Osteocyte (in vitro differentiated cells): ENCODE results near the gene FAT2. TPM values are rescaled to one million over a fixed set of nuclear protein-coding genes. Genes with fewer than 3 reads are reported as not detected.
A peak's percentile ranks its signal among the peaks of the same experiment; 100 is the strongest.

ENCODE experiments used
- DNase-seq: peaks from one replicate; pipeline ENCODE4 v3.0.0; 2021; ENCODE audit warnings: mixed read lengths; ENCODE audit not compliant: unreplicated experiment; ENCODE audit errors: extremely low spot score
- H3K27ac Mint-ChIP-seq: one replicate; pipeline ENCODE4 v1.8.0; 2021; ENCODE audit warnings: mild to moderate bottlenecking, mixed read lengths; ENCODE audit not compliant: unreplicated experiment
- H3K27me3 Mint-ChIP-seq: one replicate; pipeline ENCODE4 v1.8.0; 2021; ENCODE audit warnings: mixed read lengths; ENCODE audit not compliant: unreplicated experiment
- H3K36me3 Mint-ChIP-seq: one replicate; pipeline ENCODE4 v1.8.0; 2021; ENCODE audit warnings: mixed read lengths; ENCODE audit not compliant: unreplicated experiment
- H3K4me1 Mint-ChIP-seq: one replicate; pipeline ENCODE4 v1.8.0; 2021; ENCODE audit warnings: mixed read lengths; ENCODE audit not compliant: unreplicated experiment
- H3K4me3 Mint-ChIP-seq: one replicate; pipeline ENCODE4 v1.8.0; 2021; ENCODE audit warnings: mild to moderate bottlenecking, moderate library complexity, mixed read lengths; ENCODE audit not compliant: unreplicated experiment
- H3K9me3 Mint-ChIP-seq: one replicate; pipeline ENCODE4 v1.8.0; 2021; ENCODE audit warnings: mixed read lengths; ENCODE audit not compliant: unreplicated experiment
- CTCF ChIP-seq: fragments of 200-600 bp; sonication (generic); IDR thresholded peaks from 2 replicates; pipeline ENCODE4 v1.5.0; 2021; ENCODE audit warnings: antibody characterized with exemption, mild to moderate bottlenecking, moderate library complexity
- total RNA-seq: library from RNA; stranded (reverse); gene quantifications from 2 replicates; pipeline ENCODE4 v1.2.1, GENCODE V29; 2021

The FAT2 gene
- total RNA-seq, 1 donor from 2014 or later, result 30.1 TPM

GRCh38 chr5:151632941-151633340, 41.8 kb upstream of the FAT2 start:
- DNase-seq, result no peak
- no peak overlapping the region for H3K27ac Mint-ChIP-seq
- peaks cover 10% of the 10 kb centered on the region for H3K27me3 Mint-ChIP-seq
- peaks cover 40% of the 10 kb centered on the region for H3K4me1 Mint-ChIP-seq
- H3K36me3 Mint-ChIP-seq, result no peaks in the 10 kb centered on the region
- TF ChIP-seq CTCF, result no peak
- no peak overlapping the region for H3K4me3 Mint-ChIP-seq
- H3K9me3 Mint-ChIP-seq, result no peaks in the 10 kb centered on the region

GRCh38 chr5:151632524-151632923, 41.4 kb upstream of the FAT2 start:
- no peaks in the 10 kb centered on the region for H3K36me3 Mint-ChIP-seq
- peaks cover 44% of the 10 kb centered on the region for H3K4me1 Mint-ChIP-seq
- H3K27ac Mint-ChIP-seq, result no peak overlapping the region
- no peak overlapping the region for H3K4me3 Mint-ChIP-seq
- DNase-seq, result no peak
- no peaks in the 10 kb centered on the region for H3K9me3 Mint-ChIP-seq
- H3K27me3 Mint-ChIP-seq, result peaks cover 10% of the 10 kb centered on the region
- no peak for TF ChIP-seq CTCF

GRCh38 chr5:151631941-151632340, 40.8 kb upstream of the FAT2 start:
- peaks cover 10% of the 10 kb centered on the region for H3K27me3 Mint-ChIP-seq
- no peak for DNase-seq
- no peak for TF ChIP-seq CTCF
- no peak overlapping the region for H3K4me3 Mint-ChIP-seq
- H3K36me3 Mint-ChIP-seq, result no peaks in the 10 kb centered on the region
- H3K4me1 Mint-ChIP-seq, result peaks cover 50% of the 10 kb centered on the region
- H3K9me3 Mint-ChIP-seq, result no peaks in the 10 kb centered on the region
- no peak overlapping the region for H3K27ac Mint-ChIP-seq

- DNase-seq, result no peak
- Mint-ChIP-seq H3K27ac (peak overlapping the region; percentile 71), H3K4me1 (peaks cover 54% of the 10 kb centered on the region), H3K27me3 (no peaks in the 10 kb centered on the region), H3K9me3 (no peaks in the 10 kb centered on the region), H3K4me3 (peak overlapping the region; percentile 32), H3K36me3 (no peaks in the 10 kb centered on the region)
- TF ChIP-seq CTCF, result no peak
Measured at GRCh38 chr5:151630088-151630487, 39.0 kb upstream of the FAT2 start.

GRCh38 chr5:151628112-151628823, 37.1 kb upstream of the FAT2 start:
- H3K4me1 Mint-ChIP-seq, result peaks cover 65% of the 10 kb centered on the region
- DNase-seq, result peak; percentile 86
- H3K27ac Mint-ChIP-seq, result peak overlapping the region; percentile 71
- H3K36me3 Mint-ChIP-seq, result no peaks in the 10 kb centered on the region
- peak; percentile 14 for TF ChIP-seq CTCF
- peak overlapping the region; percentile 23 for H3K4me3 Mint-ChIP-seq
- H3K9me3 Mint-ChIP-seq, result no peaks in the 10 kb centered on the region
- no peaks in the 10 kb centered on the region for H3K27me3 Mint-ChIP-seq
